Bronchus fibroblast of lung (primary cell): ENCODE results near the gene NTN1. TPM values are rescaled to one million over a fixed set of nuclear protein-coding genes. Genes with fewer than 3 reads are reported as not detected.

Source experiments
- total RNA-seq: library from RNA; depleted of rRNA; stranded (reverse); fragments of >200 nt; gene quantifications from 2 replicates; pipeline ENCODE4 v1.2.3, GENCODE V29; 2015

NTN1 gene
- total RNA-seq = under 0.01 TPM in 2 replicates

GRCh38 chr17:9021158-9021991, at the start of gene NTN1:
NTN1 (plus strand) TSS chr17:9021510; CDS start chr17:9022374, 864 bp downstream.

Other genes with a start within 250 kb of the NTN1 start
- not detected in 2 replicates for gene MFSD6L, start 222.1 kb upstream of the NTN1 start, total RNA-seq
- not detected in 2 replicates for gene PIK3R6, start 153.8 kb upstream of the NTN1 start, total RNA-seq
- gene PIK3R5, start 55.8 kb upstream of the NTN1 start, total RNA-seq = not detected in 2 replicates